ENCODE data around the gene CELSR1.

The CELSR1 gene

GRCh38 chr22:46537225-46537945, at the start of gene CELSR1:
Gene CELSR1 (minus strand): TSS chr22:46537620. CDS start chr22:46537170, 450 bp downstream.
- no peak for DNase-seq (ENCODE audit: low read depth)

GRCh38 chr22:46587061-46587460, 49.6 kb upstream of the CELSR1 start:
- DNase-seq (ENCODE audit: low read depth): no peak

GRCh38 chr22:46586531-46587011, 49.2 kb upstream of the CELSR1 start:
- DNase-seq (ENCODE audit: low read depth): no peak

GRCh38 chr22:46586123-46586519, 48.7 kb upstream of the CELSR1 start:
- DNase-seq (ENCODE audit: low read depth): no peak

GRCh38 chr22:46585340-46586122, 48.1 kb upstream of the CELSR1 start:
- DNase-seq (ENCODE audit: low read depth): no peak

GRCh38 chr22:46584081-46584921, 46.9 kb upstream of the CELSR1 start:
- no peak for DNase-seq (ENCODE audit: low read depth)

GRCh38 chr22:46583571-46583970, 46.2 kb upstream of the CELSR1 start:
- DNase-seq (ENCODE audit: low read depth): no peak

GRCh38 chr22:46582281-46582933, 45.0 kb upstream of the CELSR1 start:
- DNase-seq (ENCODE audit: low read depth): no peak

- DNase-seq (ENCODE audit: low read depth): no peak
Observed at GRCh38 chr22:46581538-46582244, 44.3 kb upstream of the CELSR1 start.

GRCh38 chr22:46580940-46581537, 43.6 kb upstream of the CELSR1 start:
- DNase-seq (ENCODE audit: low read depth): no peak

GRCh38 chr22:46579751-46580449, 42.5 kb upstream of the CELSR1 start:
- no peak for DNase-seq (ENCODE audit: low read depth)

GRCh38 chr22:46578824-46579561, 41.6 kb upstream of the CELSR1 start:
- no peak for DNase-seq (ENCODE audit: low read depth)

GRCh38 chr22:46578251-46578823, 40.9 kb upstream of the CELSR1 start:
- DNase-seq (ENCODE audit: low read depth): no peak

- no peak for DNase-seq (ENCODE audit: low read depth)
Observed at GRCh38 chr22:46577368-46578249, 40.2 kb upstream of the CELSR1 start.

- no peak for DNase-seq (ENCODE audit: low read depth)
Observed at GRCh38 chr22:46576556-46577367, 39.3 kb upstream of the CELSR1 start.

- no peak for DNase-seq (ENCODE audit: low read depth)
Observed at GRCh38 chr22:46575911-46576555, 38.6 kb upstream of the CELSR1 start.
